HFFc6 (cell line): ENCODE measurements around the gene AGRP. TPM values are rescaled to one million over a fixed set of nuclear protein-coding genes. Genes with fewer than 3 reads are reported as not detected.

Experiments used
- DNase-seq: peaks from one replicate; pipeline ENCODE4 v3.0.0-alpha.2; 2018
- H3K27ac Mint-ChIP-seq: 2 replicates; pipeline ENCODE4 v1.8.0; 2020; ENCODE audit warnings: mild to moderate bottlenecking, mixed read lengths
- H3K27me3 Mint-ChIP-seq: 2 replicates; pipeline ENCODE4 v1.8.0; 2021; ENCODE audit warnings: mild to moderate bottlenecking, moderate library complexity, mixed read lengths; ENCODE audit not compliant: insufficient read depth
- H3K36me3 Mint-ChIP-seq: 2 replicates; pipeline ENCODE4 v1.8.0; 2021; ENCODE audit warnings: low read depth, mixed read lengths
- H3K4me1 Mint-ChIP-seq: 2 replicates; pipeline ENCODE4 v1.8.0; 2020; ENCODE audit warnings: low read depth, mixed read lengths
- H3K4me3 Mint-ChIP-seq: 2 replicates; pipeline ENCODE4 v1.8.0; 2020; ENCODE audit warnings: mild to moderate bottlenecking, moderate library complexity, mixed read lengths
- H3K9me3 Mint-ChIP-seq: 2 replicates; pipeline ENCODE4 v1.8.0; 2020; ENCODE audit warnings: mild to moderate bottlenecking, mixed read lengths
- long read RNA-seq: library from polyadenylated mRNA; unstranded; transcript quantifications from one replicate; pipeline ENCODE4 v2.0.0, GENCODE V29; 2019
- total RNA-seq, 6 experiments: library from RNA; stranded (reverse); fragmentation: NEBNext Ultra II Directional; extraction: Animal tissue kit (Norgen Biotek cat#: 25700); gene quantifications; 2 replicates in 1 of 6; 3 replicates in 5 of 6; pipeline ENCODE4 v1.2.3, GENCODE V29; 2021
- TF ChIP-seq, protein P1 (sequence below): fragments of 200-600 bp; sonication (generic); IDR thresholded peaks from 2 replicates; pipeline ENCODE4 v1.5.0; 2021; ENCODE audit warnings: antibody characterized with exemption, mild to moderate bottlenecking

The AGRP gene, protein sequence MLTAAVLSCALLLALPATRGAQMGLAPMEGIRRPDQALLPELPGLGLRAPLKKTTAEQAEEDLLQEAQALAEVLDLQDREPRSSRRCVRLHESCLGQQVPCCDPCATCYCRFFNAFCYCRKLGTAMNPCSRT
- not detected for total RNA-seq
- long read RNA-seq, result 0 reads

DNA sequence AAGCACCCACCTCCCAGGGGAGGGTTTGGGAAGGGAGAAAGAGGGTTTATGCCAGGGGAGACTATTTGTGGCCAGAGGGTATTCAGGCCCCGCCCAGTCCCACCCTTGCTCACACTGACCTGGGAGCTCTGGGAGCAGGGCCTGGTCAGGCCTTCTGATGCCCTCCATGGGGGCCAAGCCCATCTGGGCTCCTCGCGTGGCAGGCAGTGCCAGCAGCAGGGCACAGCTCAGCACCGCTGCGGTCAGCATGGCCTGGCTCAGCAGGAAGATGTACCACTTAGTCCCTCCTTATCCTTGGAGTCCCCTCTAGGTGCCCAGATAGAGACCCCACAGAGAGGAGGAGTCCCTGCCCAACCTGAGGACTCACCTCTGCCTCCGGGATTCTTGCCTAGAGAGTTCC is at the start of gene AGRP:
AGRP (minus strand) TSS at position 398 of the 400 bp plus-strand sequence; CDS start at position 249, 149 bp downstream.
- Mint-ChIP-seq H3K36me3 (peaks cover 4% of the 10 kb centered on the region; the same call in 1 of the 2 replicates), H3K4me1 (peaks cover 51% of the 10 kb centered on the region), H3K27me3 (no peaks in the 10 kb centered on the region; the same call in 1 of the 2 replicates), H3K4me3 (peak within 1 kb of the TSS; percentile 100), H3K9me3 (no peaks in the 10 kb centered on the region), H3K27ac (no peak within 1 kb of the TSS; the same call in 1 of the 2 replicates)
- no peak for DNase-seq
- TF ChIP-seq, protein P1, sequence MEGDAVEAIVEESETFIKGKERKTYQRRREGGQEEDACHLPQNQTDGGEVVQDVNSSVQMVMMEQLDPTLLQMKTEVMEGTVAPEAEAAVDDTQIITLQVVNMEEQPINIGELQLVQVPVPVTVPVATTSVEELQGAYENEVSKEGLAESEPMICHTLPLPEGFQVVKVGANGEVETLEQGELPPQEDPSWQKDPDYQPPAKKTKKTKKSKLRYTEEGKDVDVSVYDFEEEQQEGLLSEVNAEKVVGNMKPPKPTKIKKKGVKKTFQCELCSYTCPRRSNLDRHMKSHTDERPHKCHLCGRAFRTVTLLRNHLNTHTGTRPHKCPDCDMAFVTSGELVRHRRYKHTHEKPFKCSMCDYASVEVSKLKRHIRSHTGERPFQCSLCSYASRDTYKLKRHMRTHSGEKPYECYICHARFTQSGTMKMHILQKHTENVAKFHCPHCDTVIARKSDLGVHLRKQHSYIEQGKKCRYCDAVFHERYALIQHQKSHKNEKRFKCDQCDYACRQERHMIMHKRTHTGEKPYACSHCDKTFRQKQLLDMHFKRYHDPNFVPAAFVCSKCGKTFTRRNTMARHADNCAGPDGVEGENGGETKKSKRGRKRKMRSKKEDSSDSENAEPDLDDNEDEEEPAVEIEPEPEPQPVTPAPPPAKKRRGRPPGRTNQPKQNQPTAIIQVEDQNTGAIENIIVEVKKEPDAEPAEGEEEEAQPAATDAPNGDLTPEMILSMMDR, result no peak

DNA sequence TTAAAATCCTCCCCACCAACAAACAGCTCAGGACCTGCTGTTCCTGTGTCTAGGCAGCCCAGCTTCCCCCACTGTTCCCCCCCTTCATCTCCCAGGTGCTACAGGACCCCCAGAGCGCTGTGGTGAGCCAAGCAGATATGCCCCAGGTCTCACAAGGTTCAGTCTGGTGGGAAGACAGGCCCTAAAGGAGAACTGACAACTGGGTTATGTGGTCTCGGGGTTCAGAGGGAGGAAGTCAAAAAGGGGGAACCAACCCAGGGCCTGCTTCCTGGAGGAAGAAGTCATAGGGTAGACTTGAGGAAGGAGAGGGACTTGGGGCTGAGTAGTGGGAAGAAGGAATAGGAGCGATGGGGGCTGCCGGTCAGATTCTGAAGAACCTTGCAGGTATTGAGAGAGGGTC is 47.9 kb upstream of the AGRP start:
- TF ChIP-seq, protein P1, result no peak
- no peaks in the 10 kb centered on the region for H3K9me3 Mint-ChIP-seq
- peaks cover 60% of the 10 kb centered on the region for H3K4me1 Mint-ChIP-seq
- peak overlapping the region; percentile 94 for H3K4me3 Mint-ChIP-seq
- H3K27me3 Mint-ChIP-seq, result peaks cover 1% of the 10 kb centered on the region
- DNase-seq, result no peak
- peak overlapping the region; percentile 74 for H3K27ac Mint-ChIP-seq
- peaks cover 5% of the 10 kb centered on the region; the same call in 1 of the 2 replicates for H3K36me3 Mint-ChIP-seq

DNA sequence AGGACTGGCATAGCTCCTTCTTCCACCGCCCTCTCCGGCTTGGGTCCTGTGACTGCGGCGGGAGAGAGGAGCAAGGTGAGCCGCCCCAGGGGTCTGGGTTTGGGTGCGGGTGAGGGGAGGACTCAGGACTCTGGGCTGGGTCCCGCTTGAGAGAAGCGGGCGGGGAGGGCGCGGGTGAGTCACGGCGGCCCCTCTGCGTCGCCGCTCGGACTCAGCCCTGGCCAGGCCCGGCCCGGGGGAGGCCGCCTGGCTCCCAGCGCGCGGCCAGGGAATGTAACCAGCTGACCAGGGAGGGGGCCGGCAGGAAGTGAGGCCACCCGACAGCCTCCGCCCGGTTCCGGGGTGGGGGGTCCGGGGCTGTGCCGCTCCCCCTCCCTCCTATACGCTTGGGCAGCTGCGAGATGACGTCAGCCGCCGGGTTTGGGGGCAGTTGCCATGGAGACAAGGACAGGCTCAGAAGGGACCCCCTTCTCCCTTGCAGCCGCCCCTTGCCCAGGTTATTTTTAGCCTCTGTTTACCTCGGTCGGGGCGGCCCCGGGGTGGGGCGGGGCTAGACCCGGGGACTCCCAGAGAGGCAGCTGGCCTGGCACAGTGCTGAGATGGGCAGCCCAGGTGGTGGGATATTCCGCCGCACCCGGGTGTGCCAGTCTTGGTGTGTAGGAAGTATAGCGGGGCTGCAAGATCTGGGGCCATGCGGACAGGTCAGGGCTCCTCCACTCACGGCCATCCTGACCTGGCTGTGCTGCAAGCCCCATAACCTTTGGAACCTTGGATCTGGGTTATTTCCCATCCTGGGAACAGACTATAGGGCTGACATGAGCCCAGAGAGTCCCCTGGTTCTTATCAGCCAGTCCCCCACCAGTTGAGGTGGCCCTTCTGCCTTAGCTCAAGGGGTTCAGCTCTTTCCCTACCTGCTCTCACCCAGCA is 46.9 kb upstream of the AGRP start:
- Mint-ChIP-seq H3K27me3 (peaks cover 1% of the 10 kb centered on the region), H3K4me3 (peak overlapping the region; percentile 94), H3K9me3 (no peaks in the 10 kb centered on the region), H3K27ac (peak overlapping the region; percentile 94), H3K36me3 (peaks cover 5% of the 10 kb centered on the region; the same call in 1 of the 2 replicates), H3K4me1 (peaks cover 64% of the 10 kb centered on the region)
- TF ChIP-seq, protein P1, result no peak
- DNase-seq, result peak; percentile 55

DNA sequence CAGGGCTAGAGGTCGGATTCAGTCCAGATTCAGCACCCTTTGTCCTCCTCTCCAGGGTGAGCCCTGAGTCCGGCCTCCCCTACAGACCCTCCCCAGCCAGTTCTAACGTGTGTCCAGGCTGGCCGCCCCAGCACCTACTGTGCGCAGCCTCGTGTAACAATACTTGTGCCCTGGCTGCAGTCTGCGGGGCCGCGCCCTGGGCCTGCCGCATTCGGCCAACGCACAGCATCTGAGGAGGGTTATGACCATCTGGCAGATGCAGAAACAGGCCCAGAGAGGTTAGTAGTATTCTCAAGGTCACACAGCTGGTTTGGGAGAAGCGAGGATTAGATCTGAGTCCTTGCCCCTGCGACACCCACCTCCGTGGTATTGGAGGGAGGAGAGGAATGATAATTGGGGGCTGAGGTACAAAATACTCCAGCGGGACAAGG is 46.2 kb upstream of the AGRP start:
- no peak for DNase-seq
- peak overlapping the region; percentile 94 for H3K4me3 Mint-ChIP-seq

More for the DNA sequence above, 46.2 kb upstream of the AGRP start:
- H3K36me3 Mint-ChIP-seq, result peaks cover 5% of the 10 kb centered on the region; the same call in 1 of the 2 replicates
- TF ChIP-seq, protein P1, result no peak
- H3K4me1 Mint-ChIP-seq, result peaks cover 65% of the 10 kb centered on the region
- no peaks in the 10 kb centered on the region for H3K9me3 Mint-ChIP-seq
- H3K27ac Mint-ChIP-seq, result peak overlapping the region; percentile 94
- peaks cover 1% of the 10 kb centered on the region for H3K27me3 Mint-ChIP-seq
